GM12873 (cell line): Measurements from ENCODE around the gene SLAIN2.
A peak's percentile ranks its signal among the peaks of the same experiment; 100 is the strongest.

Experiments used
- TF ChIP-seq, protein P1 (sequence below): IDR thresholded peaks from 2 replicates; pipeline ENCODE4 v1.5.1; 2012; ENCODE audit warnings: low read depth, mild to moderate bottlenecking, moderate library complexity, low read length, control low read depth; ENCODE audit not compliant: insufficient read depth; ENCODE audit errors: missing control alignments

Gene SLAIN2

DNA sequence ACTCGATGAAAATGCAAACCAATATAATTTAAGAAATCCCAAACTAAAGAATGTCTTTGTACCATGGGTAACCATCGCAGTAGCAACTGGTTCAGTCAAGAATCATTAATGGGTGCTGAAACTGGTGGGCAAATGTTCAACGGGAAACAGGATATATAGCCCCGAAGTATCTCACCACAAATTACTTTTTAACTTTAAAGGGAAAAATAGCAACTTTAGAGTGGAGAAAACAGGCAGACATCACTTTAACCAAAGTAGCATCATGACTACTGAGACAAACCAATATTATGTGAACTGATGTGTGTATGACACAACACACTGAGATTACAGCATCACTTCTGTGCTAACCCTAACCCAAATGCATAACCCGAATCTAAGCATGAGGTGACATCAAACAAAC lies 33.8 kb upstream of the SLAIN2 start:
- TF ChIP-seq, protein P1, sequence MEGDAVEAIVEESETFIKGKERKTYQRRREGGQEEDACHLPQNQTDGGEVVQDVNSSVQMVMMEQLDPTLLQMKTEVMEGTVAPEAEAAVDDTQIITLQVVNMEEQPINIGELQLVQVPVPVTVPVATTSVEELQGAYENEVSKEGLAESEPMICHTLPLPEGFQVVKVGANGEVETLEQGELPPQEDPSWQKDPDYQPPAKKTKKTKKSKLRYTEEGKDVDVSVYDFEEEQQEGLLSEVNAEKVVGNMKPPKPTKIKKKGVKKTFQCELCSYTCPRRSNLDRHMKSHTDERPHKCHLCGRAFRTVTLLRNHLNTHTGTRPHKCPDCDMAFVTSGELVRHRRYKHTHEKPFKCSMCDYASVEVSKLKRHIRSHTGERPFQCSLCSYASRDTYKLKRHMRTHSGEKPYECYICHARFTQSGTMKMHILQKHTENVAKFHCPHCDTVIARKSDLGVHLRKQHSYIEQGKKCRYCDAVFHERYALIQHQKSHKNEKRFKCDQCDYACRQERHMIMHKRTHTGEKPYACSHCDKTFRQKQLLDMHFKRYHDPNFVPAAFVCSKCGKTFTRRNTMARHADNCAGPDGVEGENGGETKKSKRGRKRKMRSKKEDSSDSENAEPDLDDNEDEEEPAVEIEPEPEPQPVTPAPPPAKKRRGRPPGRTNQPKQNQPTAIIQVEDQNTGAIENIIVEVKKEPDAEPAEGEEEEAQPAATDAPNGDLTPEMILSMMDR, result no peak

DNA sequence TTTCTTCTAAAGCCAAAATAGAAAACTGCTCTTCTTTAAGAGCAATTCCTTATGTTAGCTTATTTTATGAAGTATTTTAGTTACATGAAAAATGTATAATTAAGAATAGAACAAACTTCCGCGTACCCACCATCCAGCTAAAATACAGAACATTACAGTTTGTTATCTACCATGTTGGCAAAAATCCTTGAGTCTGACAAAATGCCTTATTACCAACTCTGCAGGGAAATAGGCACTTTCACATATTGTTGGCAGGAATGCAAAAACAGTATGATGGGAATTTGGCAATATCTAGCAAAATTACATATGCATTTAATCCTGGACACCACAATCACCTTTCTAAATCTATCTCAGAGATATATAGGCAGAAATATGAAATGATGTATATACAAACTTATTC lies 32.4 kb upstream of the SLAIN2 start:
- TF ChIP-seq, protein P1, result no peak

DNA sequence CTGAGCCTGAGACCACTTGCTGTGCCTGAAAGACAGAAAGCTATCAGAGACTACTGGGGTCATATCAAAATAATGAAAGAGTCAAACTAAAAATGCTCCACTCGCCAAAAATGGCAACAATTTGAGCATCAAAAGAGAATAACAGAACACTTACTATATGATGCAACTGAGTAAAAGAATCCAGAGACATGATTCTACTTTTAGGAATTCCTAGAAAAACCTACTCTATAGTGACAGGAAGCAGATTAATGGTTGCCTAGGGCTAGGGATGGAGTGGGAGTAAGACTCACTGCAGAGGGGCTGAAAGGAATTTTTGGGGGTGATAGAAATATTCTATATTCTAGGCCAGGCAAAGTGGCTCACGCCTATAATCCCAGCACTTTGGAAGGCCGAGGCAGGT lies 29.4 kb upstream of the SLAIN2 start:
- TF ChIP-seq, protein P1, result no peak

DNA sequence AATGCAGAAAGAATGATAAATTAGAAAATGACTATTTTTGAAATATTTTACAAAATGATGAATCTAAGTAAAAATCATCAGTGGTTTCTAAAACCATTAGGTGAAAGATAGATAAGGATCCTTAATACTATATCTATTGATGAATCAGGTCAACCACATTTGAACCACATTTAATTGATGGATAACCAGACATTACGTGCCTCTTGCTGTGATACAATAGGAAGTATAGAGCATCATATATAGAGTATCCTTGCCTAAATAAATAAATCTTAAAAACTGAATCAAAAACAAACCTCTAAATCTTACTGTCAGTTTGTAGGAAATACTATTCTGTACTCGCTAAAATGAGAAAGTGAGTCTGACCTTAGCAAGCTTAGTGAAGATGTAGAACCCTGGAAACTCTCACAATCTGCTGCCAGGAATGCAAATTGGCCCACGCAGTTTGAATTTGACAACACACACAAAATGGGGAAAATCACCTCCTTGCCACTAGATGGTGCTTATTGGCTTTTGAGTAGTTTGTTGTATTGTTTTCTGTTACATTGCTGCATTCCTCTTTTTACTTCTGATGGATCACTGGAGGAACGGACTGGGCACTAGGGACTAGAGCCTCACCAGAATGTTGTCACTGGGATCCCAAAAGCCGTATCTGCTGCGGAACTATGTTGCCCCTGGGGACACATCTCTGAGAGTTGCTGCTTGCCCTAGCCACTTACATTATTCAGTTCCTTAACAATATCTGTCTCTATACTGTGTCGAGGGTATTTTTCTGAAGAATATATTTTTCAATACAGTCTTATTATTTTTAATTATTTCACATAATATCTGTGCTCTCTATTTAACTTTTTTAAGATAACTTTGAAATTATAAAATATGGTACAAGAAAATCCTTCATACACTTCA lies 25.4 kb upstream of the SLAIN2 start:
- TF ChIP-seq, protein P1, result peak; percentile 81

DNA sequence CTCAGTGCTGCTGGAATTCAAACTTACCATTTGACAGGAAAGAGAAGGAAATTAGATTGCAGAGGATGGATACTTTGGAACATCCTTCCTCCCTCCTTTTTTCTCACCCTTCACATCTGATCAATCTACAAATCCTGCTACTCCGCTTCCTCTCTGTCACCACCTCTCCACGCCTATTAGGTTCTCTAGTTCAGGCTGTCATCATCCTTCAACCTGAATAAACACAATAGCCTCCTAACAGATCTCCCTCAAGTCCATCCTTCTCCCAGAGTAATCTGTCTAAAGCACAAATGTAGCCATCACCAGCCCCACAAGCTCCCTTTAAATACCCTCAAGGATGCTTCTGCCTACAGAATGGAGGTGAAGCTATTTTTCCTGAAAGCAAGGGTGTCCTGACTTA lies 20.0 kb upstream of the SLAIN2 start:
- TF ChIP-seq, protein P1, result no peak

DNA sequence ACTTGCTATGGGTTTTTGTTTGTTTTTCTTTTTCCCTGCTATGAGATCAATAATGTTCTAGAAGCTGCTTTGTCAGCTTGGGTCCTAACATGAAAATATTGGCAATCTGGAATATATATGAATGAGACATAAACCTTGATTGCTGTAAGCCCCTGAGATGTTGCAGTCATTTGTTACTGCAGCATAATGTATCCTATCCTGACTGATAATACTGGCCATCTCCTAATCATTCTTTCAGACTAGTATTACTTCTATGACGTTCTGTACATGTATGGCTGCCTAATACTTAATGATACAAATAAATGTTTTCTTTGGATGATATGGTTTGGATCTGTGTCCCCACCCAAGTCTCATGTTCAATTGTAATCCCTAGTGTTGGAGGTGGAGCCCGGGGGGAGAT lies 19.3 kb upstream of the SLAIN2 start:
- TF ChIP-seq, protein P1, result no peak

DNA sequence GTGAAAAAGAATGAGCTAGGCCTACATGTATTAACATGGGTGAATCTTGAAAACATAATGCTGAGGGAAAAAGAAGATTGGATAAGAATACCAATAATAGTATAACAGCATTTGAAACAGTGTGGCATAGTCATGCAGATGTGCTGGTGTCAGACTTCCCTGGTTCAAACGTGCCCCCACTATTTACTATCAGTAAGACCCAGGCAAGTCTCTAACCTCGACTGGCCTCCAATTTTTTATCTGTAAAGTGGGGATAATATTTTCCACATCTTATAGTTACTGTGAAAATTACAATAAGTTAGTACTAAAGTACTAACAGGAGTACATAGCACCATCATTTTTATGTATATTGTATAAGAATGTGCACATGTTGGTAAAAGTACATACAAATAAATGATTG lies 17.0 kb upstream of the SLAIN2 start:
- TF ChIP-seq, protein P1, result no peak
